ENCODE measurements around the gene MBD4. TPM values are rescaled to one million over a fixed set of nuclear protein-coding genes. Genes with fewer than 3 reads are reported as not detected.
"Not testable (repeated sequence)": the region's sequence is repeated elsewhere in the genome, so short reads cannot be mapped to it uniquely, and the experiment has no call there.

The MBD4 gene
- total RNA-seq, 1 experiment from 2014 or later: 40.1 TPM

DNA sequence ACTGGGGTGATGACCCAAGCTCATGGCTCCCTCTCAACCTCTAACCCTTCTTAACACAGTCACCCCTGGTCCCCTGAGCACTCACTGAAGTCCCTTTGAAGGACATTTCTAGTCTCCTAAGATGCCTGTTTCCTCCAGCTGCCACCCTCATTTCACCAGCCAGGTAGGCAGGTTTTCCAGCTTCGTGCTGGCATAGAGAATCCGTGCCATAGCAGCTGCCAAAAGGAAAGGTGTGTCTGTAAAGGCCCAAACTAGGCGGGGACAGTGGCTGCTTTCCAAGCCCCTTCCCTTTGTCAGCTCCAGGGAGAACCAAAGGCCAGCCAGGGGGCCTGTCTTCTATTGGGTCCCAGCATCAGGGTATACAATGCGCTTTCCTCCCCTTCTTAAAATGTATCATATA lies 48.2 kb downstream of the MBD4 start:
- not testable (repeated sequence) for H3K23me2 ChIP-seq (ENCODE audit: insufficient read length, low read depth, low read length, poor library complexity, severe bottlenecking); H3K4ac ChIP-seq (ENCODE audit: low read depth, low read length); H3K9me3 ChIP-seq (ENCODE audit: control insufficient read depth, low read depth, low read length); H4K8ac ChIP-seq (replicated peaks; ENCODE audit: insufficient read length, low read depth, low read length); H3K23ac ChIP-seq (ENCODE audit: insufficient read length, low read depth, low read length); H3K27ac Mint-ChIP-seq; H3K4me3 Mint-ChIP-seq; H4K5ac ChIP-seq (ENCODE audit: insufficient read length, low read depth, low read length); H3K4me2 ChIP-seq (ENCODE audit: insufficient read depth, insufficient read length, low read length); H2BK20ac ChIP-seq (ENCODE audit: low read depth, low read length, poor library complexity, severe bottlenecking); H3K9me3 Mint-ChIP-seq; H2BK5ac ChIP-seq (ENCODE audit: insufficient read length, low read length); H2BK15ac ChIP-seq (ENCODE audit: low read depth, low read length); H4K91ac ChIP-seq (ENCODE audit: insufficient read length, low read depth, low read length); H3K56ac ChIP-seq (ENCODE audit: insufficient read length, low read depth, low read length); H2BK12ac ChIP-seq (ENCODE audit: insufficient read length, low read depth, low read length); H3K9ac ChIP-seq (ENCODE audit: extremely low read depth, insufficient read length, low read length); H3K79me1 ChIP-seq (ENCODE audit: insufficient read depth, low read depth, low read length, poor library complexity, severe bottlenecking); H2AFZ ChIP-seq (ENCODE audit: low read length); H3K27ac ChIP-seq (ENCODE audit: insufficient read length, low read depth, low read length); H3K4me1 ChIP-seq (ENCODE audit: insufficient read depth, low read length); H4K20me1 ChIP-seq (ENCODE audit: control insufficient read depth, insufficient read depth, insufficient read length); DNase-seq; H3K79me2 ChIP-seq (ENCODE audit: insufficient read depth, low read length); H3T11ph ChIP-seq (ENCODE audit: low read length); H3K14ac ChIP-seq (ENCODE audit: insufficient read depth, low read length); H3K18ac ChIP-seq (ENCODE audit: insufficient read length, low read depth, low read length); H2AK5ac ChIP-seq (ENCODE audit: insufficient read length, low read length); H3K27me3 Mint-ChIP-seq (ENCODE audit: low read depth); H3K27me3 ChIP-seq (ENCODE audit: insufficient read depth, low read length); H2BK120ac ChIP-seq (ENCODE audit: low read depth, low read length, poor library complexity, severe bottlenecking)
- no CpG with 5 or more reads among the region's 4 CpGs for WGBS (ENCODE audit: extremely low coverage, insufficient read length, low lambda C conversion rate)
- Mint-ChIP-seq H3K36me3 (ENCODE audit: insufficient read depth in 1 of 3, low read depth in 3 of 3) (peaks cover 39 to 82% (median 71%) of the 10 kb centered on the region in 3 experiments; a peak in 6 of 7 replicates), H3K4me1 (peaks cover 6 to 26% of the 10 kb centered on the region in 2 experiments)

Data from H9 (cell line).